Measurements from ENCODE around the gene CRIP3. TPM values are rescaled to one million over a fixed set of nuclear protein-coding genes. Genes with fewer than 3 reads are reported as not detected.
"Not testable (repeated sequence)": the region's sequence is repeated elsewhere in the genome, so short reads cannot be mapped to it uniquely, and the experiment has no call there.

Gene CRIP3
- total RNA-seq, 1 experiment from 2014 or later: not detected

- ChIA-PET POLR2A (interaction anchor here (0.5 kb wide), 1 partner anchor 118 kb away, joined by 11 read pairs; no protein-coding TSS in a partner anchor), CTCF (no interaction called here)
- no peaks in the 10 kb centered on the region for H3K27me3 ChIP-seq (replicated peaks; ENCODE audit: control insufficient read depth, insufficient read depth, low read length)
- H3K9me3 ChIP-seq: no peaks in the 10 kb centered on the region
- H3K4me1 ChIP-seq: no peaks in the 10 kb centered on the region
- Mint-ChIP-seq H3K4me1 (ENCODE audit: low read depth, unreplicated experiment) (no peaks in the 10 kb centered on the region), H3K27ac (ENCODE audit: unreplicated experiment) (no peak overlapping the region), H3K27me3 (ENCODE audit: insufficient read depth, unreplicated experiment) (no peaks in the 10 kb centered on the region), H3K36me3 (ENCODE audit: insufficient read depth, unreplicated experiment) (no peaks in the 10 kb centered on the region), H3K9me3 (ENCODE audit: unreplicated experiment) (no peaks in the 10 kb centered on the region), H3K4me3 (ENCODE audit: unreplicated experiment) (no peak overlapping the region)
- H3K4me3 ChIP-seq (ENCODE audit: low read depth, low read length): no peak overlapping the region
- BruUV-seq (replicated peaks): no TSS peak
- DNase-seq: no peak
- intact Hi-C loops (cut with micrococcal nuclease; ENCODE audit: unreplicated experiment): no loop called here
- H3K36me3 ChIP-seq (ENCODE audit: control insufficient read depth, insufficient read depth, low read length): no peaks in the 10 kb centered on the region
- TF ChIP-seq CTCF (IDR thresholded peaks at IDR 0.05; ENCODE audit: insufficient read depth in 1 of 2, low read depth in 1 of 2, low read length in 1 of 2, severe bottlenecking in 1 of 2, unreplicated experiment in 1 of 2): no peak
Observed at GRCh38 chr6:43303751-43304331, 4.8 kb downstream of the CRIP3 start.

GRCh38 chr6:43303006-43303405, 5.6 kb downstream of the CRIP3 start:
- H3K27ac Mint-ChIP-seq (ENCODE audit: unreplicated experiment); H3K9me3 ChIP-seq; H3K27me3 ChIP-seq (replicated peaks; ENCODE audit: control insufficient read depth, insufficient read depth, low read length); POLR2A ChIA-PET; H3K36me3 ChIP-seq (ENCODE audit: control insufficient read depth, insufficient read depth, low read length); CTCF ChIA-PET; BruUV-seq (replicated peaks); H3K36me3 Mint-ChIP-seq (ENCODE audit: insufficient read depth, unreplicated experiment); H3K4me3 ChIP-seq (ENCODE audit: low read depth, low read length); H3K4me1 Mint-ChIP-seq (ENCODE audit: low read depth, unreplicated experiment); H3K27me3 Mint-ChIP-seq (ENCODE audit: insufficient read depth, unreplicated experiment); H3K4me1 ChIP-seq; intact Hi-C loops (cut with micrococcal nuclease; ENCODE audit: unreplicated experiment); H3K4me3 Mint-ChIP-seq (ENCODE audit: unreplicated experiment); DNase-seq; H3K9me3 Mint-ChIP-seq (ENCODE audit: unreplicated experiment): not testable (repeated sequence)

GRCh38 chr6:43302126-43302525, 6.5 kb downstream of the CRIP3 start:
- intact Hi-C loops (cut with micrococcal nuclease; ENCODE audit: unreplicated experiment): no loop called here
- H3K9me3 ChIP-seq: no peaks in the 10 kb centered on the region
- TF ChIP-seq CTCF (IDR thresholded peaks at IDR 0.05; ENCODE audit: insufficient read depth in 1 of 2, low read depth in 1 of 2, low read length in 1 of 2, severe bottlenecking in 1 of 2, unreplicated experiment in 1 of 2): no peak
- no peaks in the 10 kb centered on the region for H3K4me1 Mint-ChIP-seq (ENCODE audit: low read depth, unreplicated experiment)
- no peak overlapping the region for H3K4me3 Mint-ChIP-seq (ENCODE audit: unreplicated experiment)
- DNase-seq: no peak
- no peaks in the 10 kb centered on the region for H3K36me3 ChIP-seq (ENCODE audit: control insufficient read depth, insufficient read depth, low read length)
- H3K27me3 Mint-ChIP-seq (ENCODE audit: insufficient read depth, unreplicated experiment): no peaks in the 10 kb centered on the region
- no peak overlapping the region for H3K27ac Mint-ChIP-seq (ENCODE audit: unreplicated experiment)
- no peaks in the 10 kb centered on the region for H3K36me3 Mint-ChIP-seq (ENCODE audit: insufficient read depth, unreplicated experiment)
- H3K4me3 ChIP-seq (ENCODE audit: low read depth, low read length): no peak overlapping the region
- no TSS peak for BruUV-seq (replicated peaks)
- H3K27me3 ChIP-seq (replicated peaks; ENCODE audit: control insufficient read depth, insufficient read depth, low read length): no peaks in the 10 kb centered on the region
- ChIA-PET CTCF (no interaction called here), POLR2A (no interaction called here)
- no peaks in the 10 kb centered on the region for H3K4me1 ChIP-seq
- no peaks in the 10 kb centered on the region for H3K9me3 Mint-ChIP-seq (ENCODE audit: unreplicated experiment)

All from Caco-2 (cell line).